Left lung (tissue), 10 donors: ENCODE results near the gene CCDC187. TPM values are rescaled to one million over a fixed set of nuclear protein-coding genes. Genes with fewer than 3 reads are reported as not detected.

Experiments
- ATAC-seq: fragments of 200-7000 bp; cut with Tn5 transposase; one replicate; pipeline ENCODE4 v1.9.1; 2020; ENCODE audit warnings: moderate library complexity
- DNase-seq, 4 donors: peaks; one replicate each; pipeline ENCODE4 v3.0.0-alpha.2; 2013 to 2020
- H3K27ac ChIP-seq, 2 donors: fragments of 200-600 bp; sonication (generic) in 1 of 2; one replicate each; pipeline versions ENCODE4 v1.5.0 to v1.8.0; 2020 to 2021
- H3K27me3 ChIP-seq, 2 donors: fragments of 200-600 bp; sonication (generic) in 1 of 2; one replicate each; pipeline versions ENCODE4 v1.5.0 to v1.8.0; 2020 to 2021
- H3K36me3 ChIP-seq, 2 donors: fragments of 200-600 bp; sonication (generic) in 1 of 2; one replicate each; pipeline versions ENCODE4 v1.5.0 to v1.8.0; 2020 to 2021
- H3K4me1 ChIP-seq, 2 donors: fragments of 200-600 bp; one replicate each; pipeline ENCODE4 v1.8.0; 2021
- H3K4me3 ChIP-seq, 2 donors: fragments of 200-600 bp; sonication (generic) in 1 of 2; one replicate each; pipeline versions ENCODE4 v1.5.0 to v1.8.0; 2020 to 2021; ENCODE audit warnings: mild to moderate bottlenecking in 1 of 2
- H3K9me3 ChIP-seq, 2 donors: fragments of 200-600 bp; sonication (generic) in 1 of 2; one replicate each; pipeline versions ENCODE4 v1.5.0 to v1.8.0; 2020 to 2021
- CTCF ChIP-seq, 2 donors: fragments of 200-600 bp; sonication (generic) in 1 of 2; IDR thresholded peaks; one replicate each; pipeline versions ENCODE4 v1.5.0 to v1.8.0; 2021; ENCODE audit warnings: antibody characterized with exemption in 2 of 2
- intact Hi-C, 2 donors: fragments of 100-400 bp; cut with DNase I; formaldehyde crosslinking; loops; one replicate each; pipeline versions ENCODE4 v1.11.2 to v1.14.2; 2022
- polyA plus RNA-seq, 6 donors: library from polyadenylated mRNA; unstranded; fragments of 120-200 nt; gene quantifications; one replicate each; pipeline ENCODE4 v1.2.1, GENCODE V29; 2013; ENCODE audit not compliant: insufficient read length in 6 of 6
- total RNA-seq, 2 donors: library from RNA; stranded (reverse); fragmentation: NEBNext Ultra II Directional; extraction: Animal tissue kit (Norgen Biotek cat#: 25700); gene quantifications; one replicate each; pipeline ENCODE4 v1.2.1, GENCODE V29; 2021
- donor health status: DM: no; HTN: yes; CAD: no.
- donor health status: DM: no; HTN: no; CAD: no.

Gene CCDC187
- total and polyA plus RNA-seq, 8 donors, result 0.47 to 3.0 (median 1.9) TPM

- H3K27me3 ChIP-seq, result peaks cover 0 to 33% of the 10 kb centered on the region in 2 donors
- no peaks in the 10 kb centered on the region for H3K36me3 ChIP-seq
- peaks cover 18 to 31% of the 10 kb centered on the region in 2 donors for H3K4me1 ChIP-seq
- H3K27ac ChIP-seq, result no peak overlapping the region
- intact Hi-C loops, result no loop called here
- H3K9me3 ChIP-seq, result no peaks in the 10 kb centered on the region
- ATAC-seq (no peak), DNase-seq (peak in 1 of 4 donors; percentile 53)
- no peak for TF ChIP-seq CTCF (IDR thresholded peaks at IDR 0.05)
- no peak overlapping the region for H3K4me3 ChIP-seq
Measured at GRCh38 chr9:136329636-136330405, 25.9 kb upstream of the CCDC187 start.

GRCh38 chr9:136329211-136329627, 25.3 kb upstream of the CCDC187 start:
- H3K27ac ChIP-seq, result peak overlapping the region in 1 of 2 donors; percentile 69
- H3K4me1 ChIP-seq, result peaks cover 18 to 37% of the 10 kb centered on the region in 2 donors
- H3K9me3 ChIP-seq, result no peaks in the 10 kb centered on the region
- intact Hi-C loops, result no loop called here
- ATAC-seq (no peak), DNase-seq (peak in 1 of 4 donors; percentile 72)
- TF ChIP-seq CTCF (IDR thresholded peaks at IDR 0.05), result no peak
- peaks cover 0 to 33% of the 10 kb centered on the region in 2 donors for H3K27me3 ChIP-seq
- peak overlapping the region in 1 of 2 donors; percentile 54 for H3K4me3 ChIP-seq
- no peaks in the 10 kb centered on the region for H3K36me3 ChIP-seq

GRCh38 chr9:136328622-136329041, 24.7 kb upstream of the CCDC187 start:
- ATAC-seq (peak; percentile 2), DNase-seq (peak in 2 of 4 donors; percentile 68 to 79)
- Histone ChIP-seq H3K4me1 (peaks cover 18 to 37% of the 10 kb centered on the region in 2 donors), H3K27ac (peak overlapping the region in 1 of 2 donors; percentile 69), H3K4me3 (peak overlapping the region; percentile 53 to 54), H3K9me3 (no peaks in the 10 kb centered on the region), H3K36me3 (no peaks in the 10 kb centered on the region), H3K27me3 (peaks cover 0 to 33% of the 10 kb centered on the region in 2 donors)
- intact Hi-C loops, result no loop called here
- TF ChIP-seq CTCF (IDR thresholded peaks at IDR 0.05), result no peak

GRCh38 chr9:136328011-136328621, 24.2 kb upstream of the CCDC187 start:
- Histone ChIP-seq H3K9me3 (no peaks in the 10 kb centered on the region), H3K36me3 (no peaks in the 10 kb centered on the region), H3K4me3 (peak overlapping the region; percentile 53 to 54), H3K27ac (peak overlapping the region; percentile 59 to 69), H3K27me3 (peaks cover 0 to 33% of the 10 kb centered on the region in 2 donors), H3K4me1 (peaks cover 18 to 37% of the 10 kb centered on the region in 2 donors)
- DNase-seq, result peak in 2 of 4 donors; percentile 63 to 76
- no peak for TF ChIP-seq CTCF (IDR thresholded peaks at IDR 0.05)
- ATAC-seq, result peak; percentile 6
- intact Hi-C loops, result no loop called here
